ENCODE data around the gene RBM33.

RBM33 gene

GRCh38 chr7:155797262-155798250 lies 153.1 kb downstream of the RBM33 start:
- Histone ChIP-seq H3K79me2 (ENCODE audit: insufficient read depth, low read depth) (no peaks in the 10 kb centered on the region), H3K4me2 (peak overlapping the region; percentile 44), H2AFZ (ENCODE audit: low read depth) (peak overlapping the region; percentile 45; the same call in 1 of the 2 replicates), H3K27ac (no peak overlapping the region), H3K4me3 (IDR thresholded peaks at IDR 0.05; ENCODE audit: insufficient read depth, low read depth, low read length) (no peak overlapping the region), H3K9ac (no peak overlapping the region), H4K20me1 (ENCODE audit: insufficient read depth) (no peaks in the 10 kb centered on the region), H3K27me3 (ENCODE audit: insufficient read depth, low read depth) (peaks cover 5% of the 10 kb centered on the region), H3K36me3 (ENCODE audit: insufficient read depth) (no peaks in the 10 kb centered on the region), H3K4me1 (ENCODE audit: low read depth, poor library complexity, severe bottlenecking) (no peaks in the 10 kb centered on the region)
- peak; percentile 59; the same call in 1 of the 2 replicates for TF ChIP-seq CTCF (conservative IDR thresholded peaks at IDR 0.05; ENCODE audit: low read depth, low read length)

- Histone ChIP-seq H2AFZ (ENCODE audit: low read depth) (no peak overlapping the region), H3K27me3 (ENCODE audit: insufficient read depth, low read depth) (peaks cover 5% of the 10 kb centered on the region), H3K9ac (no peak overlapping the region), H4K20me1 (ENCODE audit: insufficient read depth) (no peaks in the 10 kb centered on the region), H3K4me3 (IDR thresholded peaks at IDR 0.05; ENCODE audit: insufficient read depth, low read depth, low read length) (no peak overlapping the region), H3K27ac (no peak overlapping the region), H3K4me1 (ENCODE audit: low read depth, poor library complexity, severe bottlenecking) (no peaks in the 10 kb centered on the region), H3K36me3 (ENCODE audit: insufficient read depth) (no peaks in the 10 kb centered on the region), H3K79me2 (ENCODE audit: insufficient read depth, low read depth) (no peaks in the 10 kb centered on the region), H3K4me2 (no peak overlapping the region)
- no peak for TF ChIP-seq CTCF (conservative IDR thresholded peaks at IDR 0.05; ENCODE audit: low read depth, low read length)
Measured at GRCh38 chr7:155798673-155799439, 154.4 kb downstream of the RBM33 start.

- Histone ChIP-seq H3K27me3 (ENCODE audit: insufficient read depth, low read depth) (peaks cover 5% of the 10 kb centered on the region), H3K4me3 (IDR thresholded peaks at IDR 0.05; ENCODE audit: insufficient read depth, low read depth, low read length) (no peak overlapping the region), H3K4me2 (no peak overlapping the region), H3K79me2 (ENCODE audit: insufficient read depth, low read depth) (no peaks in the 10 kb centered on the region), H3K4me1 (ENCODE audit: low read depth, poor library complexity, severe bottlenecking) (peaks cover 3% of the 10 kb centered on the region), H4K20me1 (ENCODE audit: insufficient read depth) (no peaks in the 10 kb centered on the region), H3K9ac (no peak overlapping the region), H2AFZ (ENCODE audit: low read depth) (no peak overlapping the region), H3K36me3 (ENCODE audit: insufficient read depth) (no peaks in the 10 kb centered on the region), H3K27ac (no peak overlapping the region)
- TF ChIP-seq CTCF (conservative IDR thresholded peaks at IDR 0.05; ENCODE audit: low read depth, low read length) = no peak
Measured at GRCh38 chr7:155799514-155799913, 155.1 kb downstream of the RBM33 start.

GRCh38 chr7:155800301-155800700 lies 155.8 kb downstream of the RBM33 start:
- Histone ChIP-seq H3K36me3 (ENCODE audit: insufficient read depth) (no peaks in the 10 kb centered on the region), H2AFZ (ENCODE audit: low read depth) (no peak overlapping the region), H3K9ac (no peak overlapping the region), H3K4me1 (ENCODE audit: low read depth, poor library complexity, severe bottlenecking) (peaks cover 7% of the 10 kb centered on the region), H4K20me1 (ENCODE audit: insufficient read depth) (no peaks in the 10 kb centered on the region), H3K27me3 (ENCODE audit: insufficient read depth, low read depth) (peaks cover 5% of the 10 kb centered on the region), H3K4me3 (IDR thresholded peaks at IDR 0.05; ENCODE audit: insufficient read depth, low read depth, low read length) (no peak overlapping the region), H3K4me2 (no peak overlapping the region), H3K79me2 (ENCODE audit: insufficient read depth, low read depth) (no peaks in the 10 kb centered on the region), H3K27ac (no peak overlapping the region)
- no peak for TF ChIP-seq CTCF (conservative IDR thresholded peaks at IDR 0.05; ENCODE audit: low read depth, low read length)

Measured in KMS-11 (cell line).